HEK293 (cell line): ENCODE results near the gene NHLH1.

Experiments
- AEBP2 ChIP-seq: fragments of 450-650 bp; formaldehyde crosslinking; IDR thresholded peaks from 2 replicates; pipeline ENCODE4 v1.5.1; 2016; ENCODE audit warnings: missing biosample characterization, missing genetic modification characterization, borderline replicate concordance
- EGR2 ChIP-seq: fragments of 450-650 bp; formaldehyde crosslinking; IDR thresholded peaks from 2 replicates; pipeline ENCODE4 v1.5.1; 2016; ENCODE audit warnings: low read depth, missing biosample characterization, missing genetic modification characterization
- GLI4 ChIP-seq: fragments of 450-650 bp; formaldehyde crosslinking; IDR thresholded peaks from 2 replicates; pipeline ENCODE4 v1.5.1; 2016; ENCODE audit warnings: missing biosample characterization, missing genetic modification characterization
- GLIS1 ChIP-seq: fragments of 450-650 bp; formaldehyde crosslinking; IDR thresholded peaks from 2 replicates; pipeline ENCODE4 v1.5.1; 2016; ENCODE audit warnings: missing biosample characterization, missing genetic modification characterization
- PRDM1 ChIP-seq: fragments of 450-650 bp; formaldehyde crosslinking; IDR thresholded peaks from 2 replicates; pipeline ENCODE4; 2016; ENCODE audit warnings: missing biosample characterization, missing genetic modification characterization
- RBAK ChIP-seq: fragments of 450-650 bp; formaldehyde crosslinking; IDR thresholded peaks from 2 replicates; pipeline ENCODE4 v1.5.1; 2016; ENCODE audit warnings: missing biosample characterization, missing genetic modification characterization
- SCRT2 ChIP-seq: fragments of 450-650 bp; formaldehyde crosslinking; IDR thresholded peaks from 2 replicates; pipeline ENCODE4 v1.5.1; 2016; ENCODE audit warnings: missing biosample characterization, missing genetic modification characterization
- SP7 ChIP-seq: fragments of 450-650 bp; formaldehyde crosslinking; IDR thresholded peaks from 2 replicates; pipeline ENCODE4 v1.5.1; 2016; ENCODE audit warnings: missing biosample characterization, missing genetic modification characterization
- ZBTB1 ChIP-seq: fragments of 450-650 bp; formaldehyde crosslinking; IDR thresholded peaks from 2 replicates; pipeline ENCODE4 v1.5.1; 2016; ENCODE audit warnings: missing biosample characterization, missing genetic modification characterization
- ZBTB26 ChIP-seq: fragments of 450-650 bp; formaldehyde crosslinking; optimal IDR thresholded peaks from 2 replicates; pipeline ENCODE3; 2016; ENCODE audit warnings: missing biosample characterization, mild to moderate bottlenecking, missing genetic modification characterization
- ZBTB49 ChIP-seq: fragments of 450-650 bp; formaldehyde crosslinking; IDR thresholded peaks from 2 replicates; pipeline ENCODE4 v1.5.1; 2016; ENCODE audit warnings: missing biosample characterization, missing genetic modification characterization, low read depth
- ZFHX2 ChIP-seq: fragments of 450-650 bp; formaldehyde crosslinking; conservative IDR thresholded peaks from 2 replicates; pipeline ENCODE4 v1.5.1; 2016; ENCODE audit warnings: missing biosample characterization, missing genetic modification characterization
- ZIC2 ChIP-seq: fragments of 450-650 bp; formaldehyde crosslinking; IDR thresholded peaks from 2 replicates; pipeline ENCODE4 v1.5.1; 2016; ENCODE audit warnings: missing biosample characterization, missing genetic modification characterization
- ZNF155 ChIP-seq: fragments of 450-650 bp; formaldehyde crosslinking; IDR thresholded peaks from 2 replicates; pipeline ENCODE4 v1.5.1; 2016; ENCODE audit warnings: missing biosample characterization, missing genetic modification characterization
- ZNF16 ChIP-seq: fragments of 450-650 bp; formaldehyde crosslinking; IDR thresholded peaks from 2 replicates; pipeline ENCODE4 v1.5.1; 2016; ENCODE audit warnings: low read depth, missing biosample characterization, missing genetic modification characterization
- ZNF174 ChIP-seq: fragments of 450-650 bp; formaldehyde crosslinking; IDR thresholded peaks from 2 replicates; pipeline ENCODE4 v1.5.0; 2017; ENCODE audit warnings: missing biosample characterization, mild to moderate bottlenecking, missing genetic modification characterization
- ZNF2 ChIP-seq: fragments of 450-650 bp; formaldehyde crosslinking; IDR thresholded peaks from 2 replicates; pipeline ENCODE4 v1.5.1; 2016; ENCODE audit warnings: missing biosample characterization, missing genetic modification characterization
- ZNF214 ChIP-seq: fragments of 450-650 bp; formaldehyde crosslinking; IDR thresholded peaks from 2 replicates; pipeline ENCODE4 v1.5.1; 2017; ENCODE audit warnings: missing biosample characterization, mild to moderate bottlenecking, missing genetic modification characterization, borderline replicate concordance
- ZNF26 ChIP-seq: fragments of 450-650 bp; formaldehyde crosslinking; IDR thresholded peaks from 2 replicates; pipeline ENCODE4 v1.5.1; 2016; ENCODE audit warnings: missing biosample characterization, missing genetic modification characterization
- ZNF274 ChIP-seq, 2 experiments: fragments of 200-500 bp in 1 of 2; fragments of 450-650 bp in 1 of 2; sonication (Bioruptor generic) in 1 of 2; formaldehyde crosslinking in 1 of 2; IDR thresholded peaks; 2 replicates each; pipeline versions ENCODE4 v1.5.1 to v1.6.1; 2014 to 2016; ENCODE audit warnings: borderline replicate concordance in 1 of 2, inconsistent platforms in 1 of 2, low read length in 1 of 2, missing biosample characterization in 1 of 2, missing genetic modification characterization in 1 of 2
- ZNF302 ChIP-seq: fragments of 450-650 bp; formaldehyde crosslinking; IDR thresholded peaks from 2 replicates; pipeline ENCODE4 v1.5.1; 2016; ENCODE audit warnings: missing biosample characterization, missing genetic modification characterization, low read depth
- ZNF341 ChIP-seq: fragments of 450-650 bp; formaldehyde crosslinking; IDR thresholded peaks from 2 replicates; pipeline ENCODE4; 2016; ENCODE audit warnings: low read depth, missing biosample characterization, missing genetic modification characterization
- ZNF354C ChIP-seq: fragments of 450-650 bp; formaldehyde crosslinking; IDR thresholded peaks from 2 replicates; pipeline ENCODE4 v1.5.1; 2016; ENCODE audit warnings: missing biosample characterization, missing genetic modification characterization, low read depth, borderline replicate concordance
- ZNF394 ChIP-seq: fragments of 450-650 bp; formaldehyde crosslinking; IDR thresholded peaks from 2 replicates; pipeline ENCODE4 v1.5.1; 2016; ENCODE audit warnings: missing biosample characterization, missing genetic modification characterization, mild to moderate bottlenecking, moderate library complexity, borderline replicate concordance
- ZNF416 ChIP-seq: fragments of 450-650 bp; formaldehyde crosslinking; IDR thresholded peaks from 2 replicates; pipeline ENCODE4 v1.5.1; 2016; ENCODE audit warnings: missing biosample characterization, missing genetic modification characterization
- ZNF433 ChIP-seq: fragments of 450-650 bp; formaldehyde crosslinking; IDR thresholded peaks from 2 replicates; pipeline ENCODE4 v1.5.1; 2016; ENCODE audit warnings: missing biosample characterization, missing genetic modification characterization, low read depth
- ZNF473 ChIP-seq: fragments of 450-650 bp; formaldehyde crosslinking; IDR thresholded peaks from 2 replicates; pipeline ENCODE4 v1.5.1; 2017; ENCODE audit warnings: missing biosample characterization, missing genetic modification characterization
- ZNF548 ChIP-seq: fragments of 450-650 bp; formaldehyde crosslinking; IDR thresholded peaks from 2 replicates; pipeline ENCODE4 v1.5.1; 2016; ENCODE audit warnings: missing biosample characterization, missing genetic modification characterization
- ZNF561 ChIP-seq: fragments of 450-650 bp; IDR thresholded peaks from 2 replicates; pipeline ENCODE4 v1.5.1; 2018; ENCODE audit warnings: missing biosample characterization, missing genetic modification characterization, borderline replicate concordance
- ZNF670 ChIP-seq: fragments of 450-650 bp; formaldehyde crosslinking; IDR thresholded peaks from 2 replicates; pipeline ENCODE4 v1.5.1; 2016; ENCODE audit warnings: missing biosample characterization, missing genetic modification characterization, low read depth
- ZNF776 ChIP-seq: fragments of 450-650 bp; formaldehyde crosslinking; IDR thresholded peaks from 2 replicates; pipeline ENCODE4 v1.5.0; 2017; ENCODE audit warnings: missing biosample characterization, missing genetic modification characterization, borderline replicate concordance
- ZNF777 ChIP-seq: fragments of 450-650 bp; formaldehyde crosslinking; IDR thresholded peaks from 2 replicates; pipeline ENCODE4 v1.5.1; 2017; ENCODE audit warnings: missing biosample characterization, missing genetic modification characterization, borderline replicate concordance
- ZXDB ChIP-seq: fragments of 450-650 bp; formaldehyde crosslinking; IDR thresholded peaks from 2 replicates; pipeline ENCODE4 v1.5.1; 2016; ENCODE audit warnings: missing biosample characterization, missing genetic modification characterization

NHLH1 gene

GRCh38 chr1:160400223-160400645 lies 33.4 kb downstream of the NHLH1 start, which contains the start of gene VANGL2 (continued):
- no peak for TF ChIP-seq ZBTB49 (tag by site-specific recombination)
- no peak for TF ChIP-seq ZNF274 (IDR thresholded peaks at IDR 0.05; ENCODE audit: low read length)
- TF ChIP-seq ZNF274 (tag by site-specific recombination; IDR thresholded peaks at IDR 0.05; ENCODE audit: borderline replicate concordance), result no peak
- TF ChIP-seq ZNF473, result no peak
- peak; percentile 9; the same call in 1 of the 2 replicates for TF ChIP-seq GLIS1 (tag by site-specific recombination)
- no peak for TF ChIP-seq ZNF776 (tag by site-specific recombination)
- no peak for TF ChIP-seq ZNF26 (tag by site-specific recombination)
- TF ChIP-seq SCRT2 (tag by site-specific recombination), result no peak; the same call in 1 of the 2 replicates
- TF ChIP-seq ZNF777, result 0 out of 2 replicates have a peak, but pooled peaks have one; percentile 29
- no peak for TF ChIP-seq ZNF416 (tag by site-specific recombination)
- TF ChIP-seq ZNF354C (tag by site-specific recombination), result no peak
- no peak for TF ChIP-seq AEBP2 (tag by site-specific recombination)
- no peak for TF ChIP-seq ZNF302
- peak; percentile 66; the same call in 1 of the 2 replicates for TF ChIP-seq ZXDB
- no peak for TF ChIP-seq ZNF174 (tag by site-specific recombination)
- TF ChIP-seq RBAK, result no peak
- TF ChIP-seq ZBTB1 (tag by site-specific recombination), result no peak
- no peak for TF ChIP-seq ZNF548 (tag by site-specific recombination)
- no peak for TF ChIP-seq ZNF670 (tag by site-specific recombination)
- no peak for TF ChIP-seq ZNF155 (tag by site-specific recombination)
- TF ChIP-seq ZFHX2 (tag by site-specific recombination), result 0 out of 2 replicates have a peak, but pooled peaks have one; percentile 3
- peak; percentile 64 for TF ChIP-seq SP7 (tag by site-specific recombination)
- TF ChIP-seq ZNF394 (tag by site-specific recombination), result no peak; the same call in 1 of the 2 replicates
- no peak for TF ChIP-seq ZNF214
- TF ChIP-seq ZNF16 (tag by site-specific recombination), result no peak
- no peak for TF ChIP-seq ZNF2 (tag by site-specific recombination)
- TF ChIP-seq ZNF561 (tag by site-specific recombination), result no peak
- TF ChIP-seq ZNF433 (tag by site-specific recombination), result no peak
- peak; percentile 33 for TF ChIP-seq ZBTB26 (tag by site-specific recombination)
- TF ChIP-seq PRDM1, result no peak
- peak; percentile 79; the same call in 1 of the 2 replicates for TF ChIP-seq GLI4 (tag by site-specific recombination)
- no peak for TF ChIP-seq EGR2
- peak; percentile 100 for TF ChIP-seq ZNF341 (tag by site-specific recombination)
- TF ChIP-seq ZIC2, result no peak
